A549 (cell line): ENCODE measurements around the gene TMEM37. TPM values are rescaled to one million over a fixed set of nuclear protein-coding genes. Genes with fewer than 3 reads are reported as not detected.

Experiments
- ATAC-seq, 2 experiments: fragments of 200-7000 bp in 1 of 2; fragments of >200 bp in 1 of 2; cut with Nextera tagmentation in 1 of 2; cut with Tn5 transposase in 1 of 2; 3 replicates each; pipeline versions ENCODE4 v1.8.0 to v1.9.1; 2018 to 2020; ENCODE audit warnings: mild to moderate bottlenecking in 1 of 2, moderate library complexity in 1 of 2
- CTCF ChIA-PET: fragments of 300-600 bp; sonication (Branson Sonifier 250); formaldehyde crosslinking; extraction: SDS; loops from one replicate; lab custom pipeline; 2021; ENCODE audit warnings: antibody characterized with exemption, inconsistent platforms; lab: Yijun Ruan, JAX
- POLR2A ChIA-PET: fragments of 350-600 bp; formaldehyde crosslinking; extraction: SDS; loops from one replicate; lab custom pipeline; 2021; ENCODE audit warnings: antibody characterized with exemption, inconsistent platforms; lab: Yijun Ruan, JAX
- DNase-seq, 2 experiments: peaks; one replicate each; pipeline versions ENCODE4 v3.0.0 to v3.0.0-alpha.2; 2011 to 2016; ENCODE audit warnings: low read depth in 1 of 2, low spot score in 1 of 2
- FAIRE-seq: peaks from 2 replicates; lab custom pipeline; 2011; peaks lifted over from hg19 to GRCh38; lab: Jason Lieb, UNC
- H3K27ac ChIP-seq, 2 experiments: fragments of >200 bp; sonication (Bioruptor Twin); formaldehyde crosslinking; 3 replicates each; pipeline ENCODE4 v1.5.1; 2016 to 2017
- H3K4me1 ChIP-seq: fragments of >200 bp; sonication (Bioruptor Twin); formaldehyde crosslinking; 3 replicates; pipeline ENCODE4 v1.6.1; 2016
- H3K4me2 ChIP-seq: fragments of >200 bp; sonication (Bioruptor Twin); formaldehyde crosslinking; 3 replicates; pipeline ENCODE4 v1.6.1; 2016
- H3K4me3 ChIP-seq: fragments of >200 bp; sonication (Bioruptor Twin); formaldehyde crosslinking; 3 replicates; pipeline ENCODE4 v1.5.1; 2016
- H3K9me3 ChIP-seq: fragments of >200 bp; sonication (Bioruptor Twin); formaldehyde crosslinking; 3 replicates; pipeline ENCODE4 v1.6.1; 2016
- BCL3 ChIP-seq: fragments of >200 bp; sonication (Bioruptor Twin); formaldehyde crosslinking; IDR thresholded peaks from 3 replicates; pipeline ENCODE4 v1.6.1; 2016
- CBX8 ChIP-seq: fragments of 200-600 bp; sonication (generic); IDR thresholded peaks from 2 replicates; pipeline ENCODE4 v1.6.1; 2016
- CTCF ChIP-seq: fragments of >200 bp; sonication (Bioruptor Twin); formaldehyde crosslinking; IDR thresholded peaks from 3 replicates; pipeline ENCODE4 v1.5.1; 2016
- EP300 ChIP-seq, 2 experiments: fragments of >200 bp; sonication (Bioruptor Twin); formaldehyde crosslinking; IDR thresholded peaks; 2 replicates in 1 of 2; 3 replicates in 1 of 2; pipeline ENCODE4 v1.6.1; 2016 to 2017
- ESRRA ChIP-seq: fragments of 150-350 bp; IDR thresholded peaks from 2 replicates; pipeline ENCODE4 v1.6.1; 2014; ENCODE audit warnings: mild to moderate bottlenecking, low read length, borderline replicate concordance
- FOSL2 ChIP-seq, 2 experiments: fragments of 450-650 bp in 1 of 2; fragments of >200 bp in 1 of 2; sonication (Bioruptor Twin) in 1 of 2; formaldehyde crosslinking; IDR thresholded peaks; 2 replicates each; pipeline versions ENCODE4 v1.5.0 to v1.6.1; 2016 to 2020; ENCODE audit warnings: mild to moderate bottlenecking in 1 of 2, moderate library complexity in 1 of 2
- FOXS1 ChIP-seq: fragments of 250-450 bp; sonication (Bioruptor Pico); IDR thresholded peaks from 2 replicates; pipeline ENCODE4 v1.5.0; 2020; ENCODE audit warnings: mild to moderate bottlenecking, moderate library complexity
- HDAC2 ChIP-seq: fragments of 200-600 bp; sonication (generic); IDR thresholded peaks from 2 replicates; pipeline ENCODE4 v1.6.1; 2016
- HOXB5 ChIP-seq: fragments of 250-450 bp; sonication (Bioruptor Pico); IDR thresholded peaks from 2 replicates; pipeline ENCODE4 v1.5.0; 2020; ENCODE audit warnings: mild to moderate bottlenecking, moderate library complexity
- KDM1A ChIP-seq: fragments of 200-600 bp; sonication (generic); IDR thresholded peaks from 2 replicates; pipeline ENCODE4 v1.6.1; 2016; ENCODE audit warnings: low read depth, mild to moderate bottlenecking
- NR3C1 ChIP-seq: fragments of >200 bp; sonication (Bioruptor Twin); formaldehyde crosslinking; IDR thresholded peaks from 3 replicates; pipeline ENCODE4 v1.6.1; 2017
- PBX3 ChIP-seq: IDR thresholded peaks from 2 replicates; pipeline ENCODE4 v1.6.1; 2012
- RCOR1 ChIP-seq: fragments of 150-350 bp; IDR thresholded peaks from 2 replicates; pipeline ENCODE4 v1.6.1; 2014; ENCODE audit warnings: antibody characterized with exemption, low read length, low read depth
- REST ChIP-seq: fragments of 200-600 bp; sonication (generic); IDR thresholded peaks from 2 replicates; pipeline ENCODE4 v1.6.1; 2016; ENCODE audit warnings: antibody characterized with exemption, mild to moderate bottlenecking, moderate library complexity
- RFX5 ChIP-seq: fragments of 450-650 bp; IDR thresholded peaks from 2 replicates; pipeline ENCODE4 v1.7.1; 2014; ENCODE audit warnings: antibody characterized with exemption, mild to moderate bottlenecking, moderate library complexity
- RNF2 ChIP-seq: fragments of 200-600 bp; sonication (generic); IDR thresholded peaks from 2 replicates; pipeline ENCODE4 v1.6.1; 2016; ENCODE audit warnings: low read depth, mild to moderate bottlenecking, antibody characterized with exemption, moderate library complexity, borderline replicate concordance
- SREBF2 ChIP-seq: fragments of 450-650 bp; IDR thresholded peaks from 2 replicates; pipeline ENCODE4 v1.6.1; 2014; ENCODE audit warnings: mild to moderate bottlenecking, moderate library complexity
- ZNF302 ChIP-seq: fragments of 250-450 bp; sonication (Bioruptor Pico); IDR thresholded peaks from 2 replicates; pipeline ENCODE4 v1.9.0; 2021; ENCODE audit warnings: inconsistent platforms, mild to moderate bottlenecking, moderate library complexity
- WGBS: methylation state at CpG from one replicate; pipeline ENCODE4 v1.1.6; 2017; ENCODE audit errors: missing lambda C conversion rate; 5-methylcytosine and 5-hydroxymethylcytosine counted together
- polyA plus RNA-seq, 4 experiments: library from polyadenylated mRNA; depleted of rRNA in 3 of 4; stranded (reverse); fragments of >200 nt; fragmentation: RNase III in 1 of 4; extraction: RNeasy Plus Mini Kit Qiagen cat#74134 plus additional on column Dnase treatment in 1 of 4; gene quantifications; 2 replicates in 3 of 4; 3 replicates in 1 of 4; pipeline ENCODE4 v1.2.3, GENCODE V29; 2011 to 2017

TMEM37 gene
- polyA plus RNA-seq, 2 of the 4 experiments (the other 2 are of a cell fraction): 5.1 to 7.5 TPM

- Histone ChIP-seq H3K27ac (no peak overlapping the region), H3K9me3 (peaks cover 8% of the 10 kb centered on the region), H3K4me2 (no peak overlapping the region), H3K4me3 (no peak overlapping the region), H3K4me1 (peaks cover 20% of the 10 kb centered on the region; the same call in 2 of the 3 replicates)
- POLR2A ChIA-PET: no interaction called here
- ATAC-seq (no peak), FAIRE-seq (no peak), DNase-seq (no peak)
- WGBS: 81% methylated on average over 4 of the region's 4 CpGs
- TF ChIP-seq CTCF: no peak
- TF ChIP-seq ESRRA: no peak
- no peak for TF ChIP-seq BCL3
- no peak for TF ChIP-seq FOSL2 (IDR thresholded peaks at IDR 0.05)
- no peak for TF ChIP-seq FOSL2 (CRISPR knock-in tag; IDR thresholded peaks at IDR 0.05)
- TF ChIP-seq NR3C1: no peak
- no peak for TF ChIP-seq KDM1A
- no peak for TF ChIP-seq SREBF2
- no peak for TF ChIP-seq FOXS1
- no peak for TF ChIP-seq PBX3
- TF ChIP-seq EP300 (IDR thresholded peaks at IDR 0.05): no peak
- no peak for TF ChIP-seq CBX8
- no peak for TF ChIP-seq RNF2
- no peak for TF ChIP-seq ZNF302 (CRISPR knock-in tag)
- TF ChIP-seq HOXB5 (CRISPR knock-in tag): no peak
- TF ChIP-seq REST: no peak
- CTCF ChIA-PET: interaction anchor here (1.3 to 3.4 kb wide), 4 partner anchors 8 to 226 kb away, joined by 3 to 20 read pairs (median 6); no protein-coding TSS in a partner anchor
These were observed 15.2 kb upstream of the TMEM37 start for GRCh38 chr2:119416299-119416923.

- ATAC-seq (no peak), FAIRE-seq (no peak), DNase-seq (no peak)
- POLR2A ChIA-PET: no interaction called here
- Histone ChIP-seq H3K27ac (no peak overlapping the region), H3K4me1 (peaks cover 20% of the 10 kb centered on the region; the same call in 2 of the 3 replicates), H3K4me3 (no peak overlapping the region), H3K4me2 (no peak overlapping the region), H3K9me3 (peaks cover 11% of the 10 kb centered on the region)
- CTCF ChIA-PET: interaction anchor here (0.9 to 3.4 kb wide), 3 partner anchors 10 to 59 kb away, joined by 4 to 20 read pairs (median 7); no protein-coding TSS in a partner anchor
- TF ChIP-seq RFX5 (no peak), RCOR1 (no peak), HDAC2 (no peak)
- WGBS: 78% methylated on average over 6 of the region's 6 CpGs
These were observed 13.7 kb upstream of the TMEM37 start for GRCh38 chr2:119417908-119418307.
